AG04450 (cell line): ENCODE measurements around the gene ACTRT2. TPM values are rescaled to one million over a fixed set of nuclear protein-coding genes. Genes with fewer than 3 reads are reported as not detected.

Experiments
- CTCF ChIA-PET: fragments of 300-600, 350-600 bp; formaldehyde crosslinking; extraction: SDS; loops from one replicate; lab custom pipeline; 2022; ENCODE audit warnings: antibody characterized with exemption, inconsistent platforms; lab: Charles Lee
- POLR2A ChIA-PET: fragments of 350-600 bp; formaldehyde crosslinking; extraction: SDS; loops from one replicate; lab custom pipeline; 2021; ENCODE audit warnings: antibody characterized with exemption, inconsistent platforms; lab: Yijun Ruan, JAX
- DNase-seq: peaks from one replicate; pipeline ENCODE4 v3.0.0-alpha.2; 2011; ENCODE audit warnings: low read depth, low spot score
- H3K27ac ChIP-seq: one replicate; pipeline ENCODE4 v1.5.1; 2012; ENCODE audit warnings: low read depth, low read length, control low read depth
- H3K27me3 ChIP-seq: one replicate; pipeline ENCODE4 v1.6.0; 2012; ENCODE audit warnings: low read length; ENCODE audit not compliant: control insufficient read depth, insufficient read depth
- H3K4me3 ChIP-seq: 2 replicates; pipeline ENCODE4 v1.5.1; 2011; ENCODE audit warnings: mild to moderate bottlenecking, low read depth, low read length, control low read depth
- H3K9me3 ChIP-seq: 2 replicates; pipeline ENCODE4 v1.5.1; 2012; ENCODE audit warnings: low read length; ENCODE audit not compliant: control insufficient read depth, insufficient read depth
- polyA plus RNA-seq: library from polyadenylated mRNA; depleted of rRNA; stranded (reverse); fragments of >200 nt; gene quantifications from 2 replicates; pipeline ENCODE4 v1.2.3, GENCODE V29; 2011
- TF ChIP-seq, protein P1 (sequence below): IDR thresholded peaks from 2 replicates; pipeline ENCODE4 v1.5.1; 2011; ENCODE audit warnings: low read depth, low read length, control low read depth, inconsistent platforms

ACTRT2 gene
- polyA plus RNA-seq, 1 experiment = not detected

DNA sequence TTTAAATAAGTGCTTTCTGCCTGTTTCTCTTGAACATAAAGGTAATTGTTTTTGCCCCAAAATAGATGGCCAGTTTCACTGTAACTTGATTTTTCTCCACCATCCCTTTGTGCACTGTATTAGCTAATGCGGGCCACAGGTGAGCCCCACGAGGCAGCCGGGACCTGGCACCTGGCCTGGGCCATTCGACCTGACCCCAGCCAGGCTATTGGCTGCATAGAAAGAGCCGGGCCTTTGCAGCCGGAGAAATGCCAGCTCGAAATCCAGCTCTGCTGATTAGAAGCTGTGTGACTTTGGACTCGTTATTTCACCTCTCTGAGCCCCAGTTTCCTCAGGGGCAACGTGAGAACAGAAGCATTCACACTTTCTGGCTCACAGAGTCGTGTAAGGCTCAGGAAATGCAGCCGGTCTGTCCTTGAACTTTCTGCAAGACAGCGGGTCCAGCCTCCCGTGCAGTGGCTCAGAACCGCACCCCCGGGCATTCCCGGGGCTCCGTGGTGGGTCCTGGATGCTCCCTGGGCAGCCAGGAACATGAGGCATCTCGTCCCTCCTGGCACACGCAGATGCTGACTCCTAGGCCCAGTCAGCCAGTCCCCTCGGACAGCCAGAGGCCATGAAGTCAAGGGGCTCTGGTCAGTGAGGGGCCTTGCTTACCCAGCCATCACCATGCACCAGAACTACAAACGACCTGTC lies 37.4 kb upstream of the ACTRT2 start:
- H3K27me3 ChIP-seq = no peaks in the 10 kb centered on the region
- ChIA-PET CTCF (no interaction called here), POLR2A (no interaction called here)
- no peak for DNase-seq
- peaks cover 78% of the 10 kb centered on the region for H3K9me3 ChIP-seq
- TF ChIP-seq, protein P1, sequence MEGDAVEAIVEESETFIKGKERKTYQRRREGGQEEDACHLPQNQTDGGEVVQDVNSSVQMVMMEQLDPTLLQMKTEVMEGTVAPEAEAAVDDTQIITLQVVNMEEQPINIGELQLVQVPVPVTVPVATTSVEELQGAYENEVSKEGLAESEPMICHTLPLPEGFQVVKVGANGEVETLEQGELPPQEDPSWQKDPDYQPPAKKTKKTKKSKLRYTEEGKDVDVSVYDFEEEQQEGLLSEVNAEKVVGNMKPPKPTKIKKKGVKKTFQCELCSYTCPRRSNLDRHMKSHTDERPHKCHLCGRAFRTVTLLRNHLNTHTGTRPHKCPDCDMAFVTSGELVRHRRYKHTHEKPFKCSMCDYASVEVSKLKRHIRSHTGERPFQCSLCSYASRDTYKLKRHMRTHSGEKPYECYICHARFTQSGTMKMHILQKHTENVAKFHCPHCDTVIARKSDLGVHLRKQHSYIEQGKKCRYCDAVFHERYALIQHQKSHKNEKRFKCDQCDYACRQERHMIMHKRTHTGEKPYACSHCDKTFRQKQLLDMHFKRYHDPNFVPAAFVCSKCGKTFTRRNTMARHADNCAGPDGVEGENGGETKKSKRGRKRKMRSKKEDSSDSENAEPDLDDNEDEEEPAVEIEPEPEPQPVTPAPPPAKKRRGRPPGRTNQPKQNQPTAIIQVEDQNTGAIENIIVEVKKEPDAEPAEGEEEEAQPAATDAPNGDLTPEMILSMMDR = no peak
- no peak overlapping the region for H3K27ac ChIP-seq
- no peak overlapping the region for H3K4me3 ChIP-seq

DNA sequence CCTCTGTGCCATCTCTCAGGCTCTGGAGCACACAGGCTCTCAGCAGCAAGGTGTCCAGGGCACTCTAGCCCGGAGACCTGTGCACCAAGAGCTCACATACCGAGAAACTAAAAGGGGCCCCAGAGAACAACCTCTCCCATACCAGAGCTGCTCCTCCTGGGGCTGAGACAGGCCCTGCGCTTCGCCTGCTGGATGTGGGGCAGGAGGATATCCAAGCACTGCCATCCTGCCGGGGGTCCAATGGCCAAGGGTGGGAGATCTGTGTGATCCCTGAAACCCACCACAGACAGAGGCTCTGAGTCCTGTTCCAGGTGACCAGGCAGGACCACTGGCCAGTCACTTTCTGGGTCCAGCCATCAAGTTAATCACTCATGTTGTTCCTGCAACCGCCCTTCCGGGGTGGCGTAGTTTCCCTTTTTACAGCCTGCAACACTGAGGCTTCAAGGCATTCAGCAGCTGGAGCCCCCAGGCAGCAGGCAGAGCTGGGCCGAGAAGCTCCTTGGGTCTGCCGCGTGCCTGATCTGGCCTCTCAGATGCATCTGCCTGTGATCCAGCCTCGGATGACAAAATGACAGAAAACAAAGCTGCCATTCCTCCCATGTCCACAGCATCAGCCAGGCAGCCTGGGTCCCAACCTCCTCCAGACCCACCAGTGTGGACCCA lies 36.7 kb upstream of the ACTRT2 start:
- TF ChIP-seq, protein P1 = no peak
- Histone ChIP-seq H3K4me3 (no peak overlapping the region), H3K27ac (no peak overlapping the region), H3K9me3 (peaks cover 74% of the 10 kb centered on the region), H3K27me3 (no peaks in the 10 kb centered on the region)
- ChIA-PET CTCF (no interaction called here), POLR2A (no interaction called here)
- DNase-seq = no peak

DNA sequence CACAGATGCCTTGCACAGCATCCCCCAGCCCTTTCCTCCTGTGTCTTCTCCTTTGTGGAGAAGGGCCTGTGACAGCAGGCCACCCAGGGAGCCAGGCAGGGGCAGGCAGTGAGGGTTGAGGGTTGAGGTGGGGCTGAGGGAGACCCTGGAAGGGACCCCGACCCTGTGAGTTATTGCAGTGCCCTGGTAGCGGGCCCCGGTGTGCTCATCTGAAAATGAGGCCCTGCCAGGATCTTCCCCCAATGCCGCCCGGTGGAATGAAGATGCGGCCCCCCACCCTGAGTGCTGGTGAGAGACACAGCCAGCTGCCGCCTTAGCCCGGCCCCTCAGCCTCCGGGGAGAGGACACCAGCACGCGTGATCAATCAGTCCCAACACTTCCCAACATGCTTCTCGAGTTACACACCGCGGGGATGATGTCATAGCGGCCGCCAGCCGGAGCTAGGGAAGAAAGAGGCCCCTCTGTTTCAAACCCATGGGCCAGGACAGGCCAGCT lies 36.2 kb upstream of the ACTRT2 start:
- Histone ChIP-seq H3K9me3 (peaks cover 74% of the 10 kb centered on the region), H3K4me3 (no peak overlapping the region), H3K27me3 (no peaks in the 10 kb centered on the region), H3K27ac (no peak overlapping the region)
- POLR2A ChIA-PET = no interaction called here
- CTCF ChIA-PET = no interaction called here
- no peak for DNase-seq
- TF ChIP-seq, protein P1 = no peak

DNA sequence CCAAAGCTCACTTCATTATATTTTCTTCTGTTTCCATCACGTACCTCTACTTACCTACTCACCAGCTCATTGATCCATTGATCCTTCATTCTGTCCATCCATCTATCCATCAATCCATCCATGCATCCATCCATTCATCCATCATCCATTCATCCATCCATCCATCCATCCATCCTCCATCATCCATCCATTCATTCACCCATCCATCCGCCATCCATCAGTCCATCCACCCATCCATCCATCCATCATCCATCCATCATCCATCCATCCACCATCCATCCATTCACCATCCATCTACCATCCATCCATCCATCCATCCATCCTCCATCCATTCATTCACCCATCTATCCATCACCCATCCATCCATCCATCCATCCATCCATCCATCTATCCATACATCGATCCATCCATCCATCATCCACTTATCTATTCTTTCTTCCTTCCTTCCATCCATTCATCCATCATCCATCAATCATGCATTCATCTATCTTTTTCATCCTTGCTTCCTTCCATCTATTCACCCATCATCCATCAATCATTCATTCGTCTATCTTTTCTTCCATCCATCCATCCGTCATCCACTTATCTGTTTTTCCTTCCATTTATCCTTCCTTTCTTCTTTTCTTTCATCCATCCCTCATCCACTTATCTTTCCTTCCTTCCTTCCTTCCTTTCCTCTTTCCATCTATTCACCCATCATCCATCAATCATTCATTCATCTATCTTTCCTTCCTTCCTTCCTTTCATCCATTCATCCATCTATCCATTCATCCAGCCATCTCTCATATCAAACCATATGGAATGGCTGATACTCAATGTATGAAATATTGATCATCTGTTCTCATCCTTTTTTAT lies 35.3 kb upstream of the ACTRT2 start:
- POLR2A ChIA-PET = no interaction called here
- CTCF ChIA-PET = no interaction called here
- Histone ChIP-seq H3K27me3 (no peaks in the 10 kb centered on the region), H3K27ac (no peak overlapping the region), H3K4me3 (no peak overlapping the region), H3K9me3 (peaks cover 77% of the 10 kb centered on the region)
- TF ChIP-seq, protein P1 = no peak
- no peak for DNase-seq
